Kidney (tissue), 14 donors: ENCODE results near the gene RGS6. TPM values are rescaled to one million over a fixed set of nuclear protein-coding genes. Genes with fewer than 3 reads are reported as not detected.

Source experiments
- DNase-seq, 5 donors: peaks; one replicate each; pipeline ENCODE4 v3.0.0-alpha.2; 2013 to 2020
- FAIRE-seq: peaks from 2 replicates; lab custom pipeline; 2012; peaks lifted over from hg19 to GRCh38; lab: Jason Lieb, UNC
- H3K27ac ChIP-seq, 2 donors: one replicate each; pipeline ENCODE4 v1.7.0; 2013; ENCODE audit warnings: low read depth in 2 of 2, low read length in 2 of 2, inconsistent platforms in 1 of 2
- H3K27me3 ChIP-seq: one replicate; pipeline ENCODE4 v1.7.1; 2013; ENCODE audit warnings: low read length, inconsistent platforms; ENCODE audit not compliant: control insufficient read depth, insufficient read depth
- H3K36me3 ChIP-seq, 3 donors: one replicate each; pipeline versions ENCODE4 v1.7.0 to v1.7.1; 2013; ENCODE audit warnings: low read length in 3 of 3, control low read depth in 1 of 3, inconsistent platforms in 1 of 3; ENCODE audit not compliant: insufficient read depth in 3 of 3, control insufficient read depth in 2 of 3
- H3K4me1 ChIP-seq, 3 donors: one replicate each; pipeline versions ENCODE4 v1.7.0 to v1.7.1; 2013; ENCODE audit warnings: low read length in 3 of 3, inconsistent platforms in 1 of 3, low read depth in 1 of 3; ENCODE audit not compliant: control insufficient read depth in 2 of 3, insufficient read depth in 2 of 3
- H3K4me3 ChIP-seq, 3 donors: one replicate each; pipeline versions ENCODE4 v1.7.0 to v1.8.1; 2013; ENCODE audit warnings: low read length in 3 of 3, control low read depth in 1 of 3, inconsistent platforms in 1 of 3
- H3K9ac ChIP-seq, 3 donors: one replicate each; pipeline versions ENCODE4 v1.7.0 to v1.7.1; 2013; ENCODE audit warnings: low read length in 3 of 3, control low read depth in 1 of 3, inconsistent platforms in 1 of 3
- H3K9me3 ChIP-seq, 3 donors: one replicate each; pipeline versions ENCODE4 v1.7.0 to v1.7.1; 2013; ENCODE audit warnings: low read length in 3 of 3, control low read depth in 1 of 3, inconsistent platforms in 1 of 3; ENCODE audit not compliant: control insufficient read depth in 2 of 3, insufficient read depth in 1 of 3
- CTCF ChIP-seq: IDR thresholded peaks from 3 replicates; pipeline ENCODE4 v1.5.1; 2012; ENCODE audit warnings: mild to moderate bottlenecking, moderate library complexity, borderline replicate concordance; ENCODE audit not compliant: insufficient read depth; ENCODE audit errors: extremely low read depth
- intact Hi-C: fragments of 100-400 bp; cut with DNase I; formaldehyde crosslinking; loops from one replicate; pipeline ENCODE4 v1.11.1; 2022
- polyA plus RNA-seq: library from polyadenylated mRNA; stranded (reverse); fragments of 350-450 nt; fragmentation: Illumina TruSeq; extraction: RNeasy Lipid Tissue Mini Kit (QIAGEN cat#74804); gene quantifications from one replicate; pipeline ENCODE4 v1.2.3, GENCODE V29; 2014; ENCODE audit warnings: low read depth, low replicate concordance; ENCODE audit not compliant: insufficient read depth
- total RNA-seq: library from RNA; stranded (reverse); fragmentation: NEBNext Ultra II Directional; extraction: Animal tissue kit (Norgen Biotek cat#: 25700); gene quantifications from one replicate; pipeline ENCODE4 v1.2.1, GENCODE V29; 2021
- donor health status: control.
- donor health status: control.
- donor health status: control.
- donor health status: control.
- donor health status: control.
- donor health status: DM: yes; HTN: yes; CAD: no.
- donor health status: Normal renal cell carcinoma (clear cell type).

RGS6 gene
- total and polyA plus RNA-seq, 2 donors from 2014 or later, result 1.1 to 1.4 TPM

- H3K36me3 ChIP-seq, result no peaks in the 10 kb centered on the region
- no peak overlapping the region for H3K27ac ChIP-seq
- H3K4me3 ChIP-seq, result no peak overlapping the region
- DNase-seq (no peak), FAIRE-seq (no peak)
- no peaks in the 10 kb centered on the region for H3K27me3 ChIP-seq
- no peak overlapping the region for H3K9ac ChIP-seq
- no peak for TF ChIP-seq CTCF
- no peaks in the 10 kb centered on the region for H3K9me3 ChIP-seq
- intact Hi-C loops, result no loop called here
- H3K4me1 ChIP-seq, result no peaks in the 10 kb centered on the region
Measured at GRCh38 chr14:72574715-72575114, 642.5 kb downstream of the RGS6 start.

GRCh38 chr14:72576258-72576657 lies 644.0 kb downstream of the RGS6 start:
- intact Hi-C loops, result no loop called here
- no peaks in the 10 kb centered on the region for H3K27me3 ChIP-seq
- no peaks in the 10 kb centered on the region for H3K4me1 ChIP-seq
- H3K9me3 ChIP-seq, result no peaks in the 10 kb centered on the region
- TF ChIP-seq CTCF, result no peak
- H3K27ac ChIP-seq, result no peak overlapping the region
- FAIRE-seq (no peak), DNase-seq (no peak)
- no peaks in the 10 kb centered on the region for H3K36me3 ChIP-seq
- H3K4me3 ChIP-seq, result no peak overlapping the region
- no peak overlapping the region for H3K9ac ChIP-seq

- no peak overlapping the region for H3K4me3 ChIP-seq
- no peaks in the 10 kb centered on the region for H3K36me3 ChIP-seq
- TF ChIP-seq CTCF, result no peak
- no peak for FAIRE-seq
- H3K9me3 ChIP-seq, result no peaks in the 10 kb centered on the region
- H3K27ac ChIP-seq, result no peak overlapping the region
- H3K4me1 ChIP-seq, result no peaks in the 10 kb centered on the region
- intact Hi-C loops, result no loop called here
- no peak overlapping the region for H3K9ac ChIP-seq
- no peaks in the 10 kb centered on the region for H3K27me3 ChIP-seq
- no peak for DNase-seq
Measured at GRCh38 chr14:72577521-72577920, 645.3 kb downstream of the RGS6 start.

GRCh38 chr14:72578514-72578913 lies 646.3 kb downstream of the RGS6 start:
- Histone ChIP-seq H3K4me1 (no peaks in the 10 kb centered on the region), H3K4me3 (no peak overlapping the region), H3K27ac (no peak overlapping the region), H3K27me3 (no peaks in the 10 kb centered on the region), H3K9me3 (no peaks in the 10 kb centered on the region), H3K36me3 (no peaks in the 10 kb centered on the region), H3K9ac (no peak overlapping the region)
- TF ChIP-seq CTCF, result no peak
- DNase-seq, result no peak
- intact Hi-C loops, result no loop called here
- FAIRE-seq, result no peak
